HG03060 (cell line): ENCODE measurements around the gene NALCN.

Source experiments
- ATAC-seq: cut with Tn5 transposase; IDR thresholded peaks from one replicate; pipeline ENCODE4 v1.9.1; 2021; ENCODE audit warnings: low read depth, moderate number of reproducible peaks; ENCODE audit not compliant: unreplicated experiment

Gene NALCN

GRCh38 chr13:101144808-101145419 is 271.4 kb downstream of the NALCN start:
- ATAC-seq: peak; percentile 66

GRCh38 chr13:101140936-101141335 is 275.4 kb downstream of the NALCN start:
- ATAC-seq: no peak

- no peak for ATAC-seq
Measured at GRCh38 chr13:101140087-101140770, 276.1 kb downstream of the NALCN start.

GRCh38 chr13:101139081-101139480 is 277.2 kb downstream of the NALCN start:
- no peak for ATAC-seq

GRCh38 chr13:101127741-101128353 is 288.5 kb downstream of the NALCN start:
- ATAC-seq: peak; percentile 89

- no peak for ATAC-seq
Measured at GRCh38 chr13:101123028-101123427, 293.3 kb downstream of the NALCN start.

GRCh38 chr13:101121608-101122007 is 294.7 kb downstream of the NALCN start:
- ATAC-seq: no peak

- ATAC-seq: no peak
Measured at GRCh38 chr13:101120007-101120406, 296.3 kb downstream of the NALCN start.

GRCh38 chr13:101116826-101117225 is 299.5 kb downstream of the NALCN start:
- no peak for ATAC-seq

GRCh38 chr13:101116341-101116740 is 300.0 kb downstream of the NALCN start:
- ATAC-seq: no peak

GRCh38 chr13:101115762-101116171 is 300.5 kb downstream of the NALCN start:
- no peak for ATAC-seq

GRCh38 chr13:101111894-101112293 is 304.4 kb downstream of the NALCN start:
- ATAC-seq: no peak

GRCh38 chr13:101109005-101109404 is 307.3 kb downstream of the NALCN start:
- ATAC-seq: no peak

- ATAC-seq: no peak
Measured at GRCh38 chr13:101098873-101099272, 317.4 kb downstream of the NALCN start.

GRCh38 chr13:101092985-101093384 is 323.3 kb downstream of the NALCN start:
- ATAC-seq: no peak

- ATAC-seq: no peak
Measured at GRCh38 chr13:101090287-101090686, 326.0 kb downstream of the NALCN start.

- ATAC-seq: no peak
Measured at GRCh38 chr13:101085551-101085950, 330.8 kb downstream of the NALCN start.

GRCh38 chr13:101082441-101082840 is 333.9 kb downstream of the NALCN start:
- no peak for ATAC-seq

- ATAC-seq: no peak
Measured at GRCh38 chr13:101080616-101081015, 335.7 kb downstream of the NALCN start.

GRCh38 chr13:101065329-101065728 is 351.0 kb downstream of the NALCN start:
- no peak for ATAC-seq

GRCh38 chr13:101059793-101060192 is 356.5 kb downstream of the NALCN start:
- ATAC-seq: no peak

- ATAC-seq: no peak
Measured at GRCh38 chr13:101058841-101059240, 357.5 kb downstream of the NALCN start.
